GM23338 (cell line): Measurements from ENCODE around the gene CHRD.
"Not testable (repeated sequence)": the region's sequence is repeated elsewhere in the genome, so short reads cannot be mapped to it uniquely, and the experiment has no call there.

ENCODE experiments used
- CREB1 ChIP-seq: fragments of 250-450 bp; sonication (Bioruptor Pico); IDR thresholded peaks from 2 replicates; pipeline ENCODE4 v1.5.0; 2020; ENCODE audit warnings: low read depth, mild to moderate bottlenecking, moderate library complexity
- EZH2 ChIP-seq: fragments of 200-600 bp; sonication (generic); IDR thresholded peaks from one replicate; pipeline ENCODE4 v1.8.0; 2017; ENCODE audit warnings: antibody characterized with exemption, mild to moderate bottlenecking, low read depth; ENCODE audit not compliant: unreplicated experiment
- EZH2phosphoT487 ChIP-seq: fragments of 200-600 bp; sonication (generic); IDR thresholded peaks from one replicate; pipeline ENCODE4 v1.8.1; 2018; ENCODE audit warnings: antibody characterized with exemption; ENCODE audit not compliant: unreplicated experiment
- JUNB ChIP-seq: IDR thresholded peaks from one replicate; pipeline ENCODE4 v1.6.1; 2016; ENCODE audit warnings: antibody characterized with exemption; ENCODE audit not compliant: unreplicated experiment
- POLR2AphosphoS5 ChIP-seq: IDR thresholded peaks from 2 replicates; pipeline ENCODE4 v1.6.1; 2016; ENCODE audit warnings: antibody characterized with exemption, low read depth
- STAT1 ChIP-seq: IDR thresholded peaks from one replicate; pipeline ENCODE4 v1.6.1; 2016; ENCODE audit warnings: antibody characterized with exemption; ENCODE audit not compliant: unreplicated experiment
- ZNF114 ChIP-seq: fragments of 250-450 bp; sonication (Bioruptor Pico); IDR thresholded peaks from 2 replicates; pipeline ENCODE4 v1.5.0; 2020; ENCODE audit warnings: mild to moderate bottlenecking, moderate library complexity
- TF ChIP-seq, protein P1 (sequence below), 2 experiments: fragments of 200-600 bp in 1 of 2; sonication (generic) in 1 of 2; conservative IDR thresholded peaks; 2 replicates each; pipeline versions ENCODE4 v1.5.1 to v1.6.1; 2016 to 2017; ENCODE audit warnings: antibody characterized with exemption in 2 of 2, low read depth in 2 of 2, mild to moderate bottlenecking in 2 of 2, moderate library complexity in 1 of 2
- TF ChIP-seq, protein P2 (sequence below): IDR thresholded peaks from one replicate; pipeline ENCODE4 v1.6.1; 2018; ENCODE audit warnings: antibody characterized with exemption; ENCODE audit not compliant: unreplicated experiment
- TF ChIP-seq, protein P3 (sequence below): IDR thresholded peaks from 2 replicates; pipeline ENCODE4 v1.6.1; 2016; ENCODE audit warnings: antibody characterized with exemption

DNA sequence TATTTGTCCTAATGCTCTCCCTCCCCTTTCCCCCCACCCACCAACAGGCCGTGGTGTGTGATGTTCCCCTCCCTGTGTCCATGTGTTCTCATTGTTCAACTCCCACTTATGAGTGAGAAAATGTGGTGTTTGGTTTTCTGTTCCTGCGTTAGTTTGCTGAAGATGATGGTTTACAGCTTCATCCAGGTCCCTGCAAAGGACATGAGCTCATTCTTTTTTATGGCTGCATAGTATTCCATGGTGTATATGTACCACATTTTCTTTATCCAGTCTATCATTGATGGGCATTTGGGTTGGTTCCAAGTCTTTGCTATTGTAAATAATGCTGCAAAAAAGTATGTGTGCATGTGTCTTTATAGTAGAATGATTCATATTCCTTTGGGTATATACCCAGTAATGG is 53.3 kb downstream of the CHRD start:
- TF ChIP-seq EZH2phosphoT487; EZH2; POLR2AphosphoS5; STAT1; JUNB; CREB1 (CRISPR knock-in tag); ZNF114: not testable (repeated sequence)
- TF ChIP-seq, protein P1, sequence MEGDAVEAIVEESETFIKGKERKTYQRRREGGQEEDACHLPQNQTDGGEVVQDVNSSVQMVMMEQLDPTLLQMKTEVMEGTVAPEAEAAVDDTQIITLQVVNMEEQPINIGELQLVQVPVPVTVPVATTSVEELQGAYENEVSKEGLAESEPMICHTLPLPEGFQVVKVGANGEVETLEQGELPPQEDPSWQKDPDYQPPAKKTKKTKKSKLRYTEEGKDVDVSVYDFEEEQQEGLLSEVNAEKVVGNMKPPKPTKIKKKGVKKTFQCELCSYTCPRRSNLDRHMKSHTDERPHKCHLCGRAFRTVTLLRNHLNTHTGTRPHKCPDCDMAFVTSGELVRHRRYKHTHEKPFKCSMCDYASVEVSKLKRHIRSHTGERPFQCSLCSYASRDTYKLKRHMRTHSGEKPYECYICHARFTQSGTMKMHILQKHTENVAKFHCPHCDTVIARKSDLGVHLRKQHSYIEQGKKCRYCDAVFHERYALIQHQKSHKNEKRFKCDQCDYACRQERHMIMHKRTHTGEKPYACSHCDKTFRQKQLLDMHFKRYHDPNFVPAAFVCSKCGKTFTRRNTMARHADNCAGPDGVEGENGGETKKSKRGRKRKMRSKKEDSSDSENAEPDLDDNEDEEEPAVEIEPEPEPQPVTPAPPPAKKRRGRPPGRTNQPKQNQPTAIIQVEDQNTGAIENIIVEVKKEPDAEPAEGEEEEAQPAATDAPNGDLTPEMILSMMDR (conservative IDR thresholded peaks at IDR 0.05; ENCODE audit: low read depth in 2 of 2), result not testable (repeated sequence)
- TF ChIP-seq, protein P2, sequence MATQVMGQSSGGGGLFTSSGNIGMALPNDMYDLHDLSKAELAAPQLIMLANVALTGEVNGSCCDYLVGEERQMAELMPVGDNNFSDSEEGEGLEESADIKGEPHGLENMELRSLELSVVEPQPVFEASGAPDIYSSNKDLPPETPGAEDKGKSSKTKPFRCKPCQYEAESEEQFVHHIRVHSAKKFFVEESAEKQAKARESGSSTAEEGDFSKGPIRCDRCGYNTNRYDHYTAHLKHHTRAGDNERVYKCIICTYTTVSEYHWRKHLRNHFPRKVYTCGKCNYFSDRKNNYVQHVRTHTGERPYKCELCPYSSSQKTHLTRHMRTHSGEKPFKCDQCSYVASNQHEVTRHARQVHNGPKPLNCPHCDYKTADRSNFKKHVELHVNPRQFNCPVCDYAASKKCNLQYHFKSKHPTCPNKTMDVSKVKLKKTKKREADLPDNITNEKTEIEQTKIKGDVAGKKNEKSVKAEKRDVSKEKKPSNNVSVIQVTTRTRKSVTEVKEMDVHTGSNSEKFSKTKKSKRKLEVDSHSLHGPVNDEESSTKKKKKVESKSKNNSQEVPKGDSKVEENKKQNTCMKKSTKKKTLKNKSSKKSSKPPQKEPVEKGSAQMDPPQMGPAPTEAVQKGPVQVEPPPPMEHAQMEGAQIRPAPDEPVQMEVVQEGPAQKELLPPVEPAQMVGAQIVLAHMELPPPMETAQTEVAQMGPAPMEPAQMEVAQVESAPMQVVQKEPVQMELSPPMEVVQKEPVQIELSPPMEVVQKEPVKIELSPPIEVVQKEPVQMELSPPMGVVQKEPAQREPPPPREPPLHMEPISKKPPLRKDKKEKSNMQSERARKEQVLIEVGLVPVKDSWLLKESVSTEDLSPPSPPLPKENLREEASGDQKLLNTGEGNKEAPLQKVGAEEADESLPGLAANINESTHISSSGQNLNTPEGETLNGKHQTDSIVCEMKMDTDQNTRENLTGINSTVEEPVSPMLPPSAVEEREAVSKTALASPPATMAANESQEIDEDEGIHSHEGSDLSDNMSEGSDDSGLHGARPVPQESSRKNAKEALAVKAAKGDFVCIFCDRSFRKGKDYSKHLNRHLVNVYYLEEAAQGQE, result not testable (repeated sequence)
- TF ChIP-seq, protein P3, sequence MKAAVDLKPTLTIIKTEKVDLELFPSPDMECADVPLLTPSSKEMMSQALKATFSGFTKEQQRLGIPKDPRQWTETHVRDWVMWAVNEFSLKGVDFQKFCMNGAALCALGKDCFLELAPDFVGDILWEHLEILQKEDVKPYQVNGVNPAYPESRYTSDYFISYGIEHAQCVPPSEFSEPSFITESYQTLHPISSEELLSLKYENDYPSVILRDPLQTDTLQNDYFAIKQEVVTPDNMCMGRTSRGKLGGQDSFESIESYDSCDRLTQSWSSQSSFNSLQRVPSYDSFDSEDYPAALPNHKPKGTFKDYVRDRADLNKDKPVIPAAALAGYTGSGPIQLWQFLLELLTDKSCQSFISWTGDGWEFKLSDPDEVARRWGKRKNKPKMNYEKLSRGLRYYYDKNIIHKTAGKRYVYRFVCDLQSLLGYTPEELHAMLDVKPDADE, result not testable (repeated sequence)
